Mammary epithelial cell (primary cell): ENCODE measurements around the gene LRP10.

ENCODE experiments used
- CTCF ChIP-seq, 2 donors: IDR thresholded peaks in 1 of 2; conservative IDR thresholded peaks in 1 of 2; 2 replicates each; pipeline ENCODE4 v1.5.1; 2011 to 2012; ENCODE audit warnings: inconsistent platforms in 2 of 2, low read length in 2 of 2, mild to moderate bottlenecking in 2 of 2, control low read depth in 1 of 2, low read depth in 1 of 2; ENCODE audit not compliant: insufficient read depth in 1 of 2; ENCODE audit errors: extremely low read depth in 1 of 2
- EZH2 ChIP-seq: IDR thresholded peaks from 2 replicates; pipeline ENCODE4 v1.6.1; 2012; ENCODE audit warnings: low read length, inconsistent platforms, borderline replicate concordance

GRCh38 chr14:22848351-22849164 is 23.0 kb upstream of the LRP10 start:
- TF ChIP-seq EZH2 = no peak
- no peak for TF ChIP-seq CTCF (conservative IDR thresholded peaks at IDR 0.05 in 1 of 2, IDR thresholded peaks at IDR 0.05 in 1 of 2; ENCODE audit: extremely low read depth in 1 of 2, insufficient read depth in 1 of 2, low read depth in 1 of 2, low read length in 2 of 2)
